G401.6 (cell line): ENCODE measurements around the gene PGM2.

Source experiments
- FAIRE-seq: peaks from 2 replicates; lab custom pipeline; 2012; peaks lifted over from hg19 to GRCh38; lab: Jason Lieb, UNC

The PGM2 gene

GRCh38 chr4:37903901-37904300, 77.4 kb downstream of the PGM2 start:
- no peak for FAIRE-seq

- no peak for FAIRE-seq
Observed at GRCh38 chr4:37904824-37905223, 78.3 kb downstream of the PGM2 start.

- no peak for FAIRE-seq
Observed at GRCh38 chr4:37905533-37906169, 79.2 kb downstream of the PGM2 start.

- no peak for FAIRE-seq
Observed at GRCh38 chr4:37908488-37909331, 82.2 kb downstream of the PGM2 start.

- no peak for FAIRE-seq
Observed at GRCh38 chr4:37909332-37910090, 83.0 kb downstream of the PGM2 start.

GRCh38 chr4:37910091-37910486, 83.6 kb downstream of the PGM2 start:
- peak; percentile 25 for FAIRE-seq
